Measurements from ENCODE around the gene HPSE2.

HPSE2 gene

GRCh38 chr10:98831391-98831790 is 404.3 kb downstream of the HPSE2 start:
- DNase-seq = no peak

- DNase-seq = no peak
Observed at GRCh38 chr10:98825741-98826140, 409.9 kb downstream of the HPSE2 start.

- DNase-seq = no peak
Observed at GRCh38 chr10:98817396-98817795, 418.3 kb downstream of the HPSE2 start.

GRCh38 chr10:98815039-98815885 is 420.4 kb downstream of the HPSE2 start:
- DNase-seq = no peak

GRCh38 chr10:98814470-98814869 is 421.2 kb downstream of the HPSE2 start:
- no peak for DNase-seq

- DNase-seq = no peak
Observed at GRCh38 chr10:98808282-98808892, 427.3 kb downstream of the HPSE2 start.

GRCh38 chr10:98800263-98800662 is 435.4 kb downstream of the HPSE2 start:
- DNase-seq = no peak

- no peak for DNase-seq
Observed at GRCh38 chr10:98795467-98795866, 440.2 kb downstream of the HPSE2 start.

- no peak for DNase-seq
Observed at GRCh38 chr10:98790817-98791216, 444.8 kb downstream of the HPSE2 start.

GRCh38 chr10:98778277-98778759 is 457.3 kb downstream of the HPSE2 start:
- no peak for DNase-seq

GRCh38 chr10:98758463-98758862 is 477.2 kb downstream of the HPSE2 start:
- DNase-seq = no peak

- DNase-seq = no peak
Observed at GRCh38 chr10:98748298-98748697, 487.4 kb downstream of the HPSE2 start.

GRCh38 chr10:98745645-98746044 is 490.0 kb downstream of the HPSE2 start:
- DNase-seq = no peak

- no peak for DNase-seq
Observed at GRCh38 chr10:98720551-98720950, 515.1 kb downstream of the HPSE2 start.

- DNase-seq = no peak
Observed at GRCh38 chr10:98713586-98713985, 522.1 kb downstream of the HPSE2 start.

GRCh38 chr10:98696516-98696915 is 539.1 kb downstream of the HPSE2 start:
- no peak for DNase-seq

- no peak for DNase-seq
Observed at GRCh38 chr10:98694883-98695282, 540.8 kb downstream of the HPSE2 start.

- DNase-seq = no peak
Observed at GRCh38 chr10:98694014-98694413, 541.6 kb downstream of the HPSE2 start.

GRCh38 chr10:98687685-98688084 is 548.0 kb downstream of the HPSE2 start:
- no peak for DNase-seq

- no peak for DNase-seq
Observed at GRCh38 chr10:98684019-98684899, 551.4 kb downstream of the HPSE2 start.

GRCh38 chr10:98676895-98677294 is 558.8 kb downstream of the HPSE2 start:
- no peak for DNase-seq

- no peak for DNase-seq
Observed at GRCh38 chr10:98675902-98676301, 559.8 kb downstream of the HPSE2 start.

GRCh38 chr10:98673171-98673782 is 562.4 kb downstream of the HPSE2 start:
- DNase-seq = no peak

Measured in CD4-positive, alpha-beta T cell treated with Interleukin-17A for 4 hours (primary cell).